GM12891 (cell line): Measurements from ENCODE around the gene EHMT2.

Experiments used
- DNase-seq: peaks from one replicate; pipeline ENCODE4 v3.0.0; 2011; ENCODE audit warnings: low spot score; ENCODE audit not compliant: insufficient read length
- FAIRE-seq: peaks from 2 replicates; lab custom pipeline; 2011; peaks lifted over from hg19 to GRCh38; lab: Jason Lieb, UNC
- PAX5 ChIP-seq: IDR thresholded peaks from 2 replicates; pipeline ENCODE4 v1.6.1; 2011; ENCODE audit warnings: low read length, moderate library complexity, mild to moderate bottlenecking; ENCODE audit not compliant: insufficient read depth, severe bottlenecking
- POLR2A ChIP-seq: IDR thresholded peaks from 2 replicates; pipeline ENCODE4 v1.6.1; 2011; ENCODE audit warnings: low read depth, low read length, control low read depth
- POLR2AphosphoS5 ChIP-seq: IDR thresholded peaks from 2 replicates; pipeline ENCODE4 v1.6.1; 2011; ENCODE audit warnings: low read depth, low read length, control low read depth
- POU2F2 ChIP-seq: IDR thresholded peaks from 2 replicates; pipeline ENCODE4 v1.6.1; 2011; ENCODE audit warnings: low read depth, mild to moderate bottlenecking, control low read depth, low read length, moderate library complexity
- SPI1 ChIP-seq: IDR thresholded peaks from 2 replicates; pipeline ENCODE4 v1.6.1; 2011; ENCODE audit warnings: low read depth, low read length, control low read depth
- TAF1 ChIP-seq: IDR thresholded peaks from 2 replicates; pipeline ENCODE4 v1.6.1; 2011; ENCODE audit warnings: low read depth, low read length, control low read depth

Gene EHMT2

DNA sequence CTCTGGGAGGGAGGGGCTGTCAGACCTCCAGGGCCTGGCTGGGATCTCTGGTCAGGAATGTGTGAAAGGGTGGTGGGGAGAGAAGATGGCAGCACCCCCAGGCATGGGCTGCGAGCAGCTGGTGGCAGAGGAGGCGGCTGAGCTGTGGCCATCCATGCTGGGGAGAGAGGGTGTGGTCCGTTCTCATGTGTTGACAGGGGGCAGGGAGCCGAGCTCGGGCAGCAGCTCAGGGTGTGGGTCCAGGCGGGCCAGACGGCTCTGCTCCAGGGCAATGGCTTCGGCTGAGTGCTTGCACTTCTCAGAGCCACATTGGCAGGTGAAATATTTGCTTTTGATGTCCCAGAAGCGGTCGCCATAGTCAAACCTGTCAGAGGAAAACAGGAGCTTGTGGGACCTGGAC, 17.6 kb downstream of the EHMT2 start:
- TF ChIP-seq TAF1: no peak
- TF ChIP-seq SPI1: no peak
- TF ChIP-seq POU2F2: no peak
- TF ChIP-seq POLR2A: no peak
- no peak for TF ChIP-seq POLR2AphosphoS5
- no peak for TF ChIP-seq PAX5
- no peak for FAIRE-seq
- DNase-seq: no peak

- DNase-seq: no peak
- TF ChIP-seq POLR2A (no peak), POLR2AphosphoS5 (no peak), TAF1 (no peak), SPI1 (no peak), POU2F2 (no peak), PAX5 (no peak)
- FAIRE-seq: no peak
Measured at GRCh38 chr6:31879143-31879542, 18.4 kb downstream of the EHMT2 start.

GRCh38 chr6:31878726-31879125, 18.8 kb downstream of the EHMT2 start, which contains the start of gene SLC44A4:
TSS of gene SLC44A4 (minus strand) at chr6:31878997. CDS start at chr6:31878980, 17 bp downstream.
- FAIRE-seq: no peak
- DNase-seq: no peak
- TF ChIP-seq POLR2A: no peak
- no peak for TF ChIP-seq POLR2AphosphoS5
- no peak for TF ChIP-seq POU2F2
- TF ChIP-seq TAF1: no peak
- TF ChIP-seq PAX5: no peak
- no peak for TF ChIP-seq SPI1

DNA sequence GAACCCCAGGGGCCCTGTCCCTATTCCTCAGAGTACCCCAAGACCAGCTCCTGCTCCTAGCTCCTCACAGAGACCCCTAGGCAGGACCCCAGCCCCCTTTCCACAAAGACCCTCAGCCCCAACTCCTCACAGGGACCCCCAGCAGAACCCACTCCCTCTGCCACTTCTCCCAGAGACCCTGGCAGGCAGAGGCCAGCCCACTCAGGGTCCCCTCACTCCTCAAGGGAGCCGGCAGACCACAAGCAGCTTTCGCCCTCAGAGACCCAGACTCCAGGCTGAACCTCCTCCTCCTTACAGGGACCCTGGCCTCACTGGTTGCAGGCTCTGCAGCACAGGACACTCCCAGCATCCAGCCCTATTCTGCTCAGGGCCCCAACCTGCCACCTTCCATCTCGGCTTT, 19.3 kb downstream of the EHMT2 start:
- FAIRE-seq (no peak), DNase-seq (no peak)
- TF ChIP-seq POU2F2: no peak
- no peak for TF ChIP-seq PAX5
- no peak for TF ChIP-seq TAF1
- TF ChIP-seq SPI1: no peak
- no peak for TF ChIP-seq POLR2AphosphoS5

GRCh38 chr6:31877651-31878161, 19.8 kb downstream of the EHMT2 start:
- FAIRE-seq: no peak
- DNase-seq: no peak
- TF ChIP-seq SPI1: no peak
- no peak for TF ChIP-seq PAX5
- no peak for TF ChIP-seq TAF1
- no peak for TF ChIP-seq POLR2A
- TF ChIP-seq POLR2AphosphoS5: no peak
- TF ChIP-seq POU2F2: no peak

DNA sequence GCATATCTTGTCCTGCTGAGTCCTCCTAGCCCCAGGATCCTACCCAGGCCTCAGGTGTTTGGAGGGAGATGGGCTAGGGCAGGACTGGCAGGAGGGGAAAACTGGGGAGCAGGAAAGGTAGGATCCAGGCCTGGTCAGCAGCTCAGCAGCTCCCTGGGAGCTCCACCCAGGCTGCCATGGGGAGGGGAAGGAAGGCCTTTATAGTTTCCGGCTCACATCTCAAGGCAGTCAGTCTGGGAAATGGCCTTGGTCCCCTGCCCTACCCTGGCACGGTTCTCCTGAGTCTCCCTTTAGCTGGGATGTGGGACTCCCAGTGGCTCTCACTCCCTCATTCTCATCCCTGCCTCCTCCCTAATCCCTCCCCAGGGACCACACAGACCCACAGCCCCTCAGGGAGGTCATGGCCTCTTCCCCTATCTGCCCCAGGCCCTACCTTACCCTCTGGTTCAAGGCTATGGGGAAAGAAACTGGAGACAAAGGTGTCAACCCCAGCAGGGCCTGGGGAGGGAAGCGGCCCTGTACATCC, 20.3 kb downstream of the EHMT2 start:
- no peak for DNase-seq
- FAIRE-seq: no peak
- TF ChIP-seq PAX5 (no peak), POLR2AphosphoS5 (no peak), TAF1 (no peak), POLR2A (no peak), POU2F2 (no peak), SPI1 (no peak)

DNA sequence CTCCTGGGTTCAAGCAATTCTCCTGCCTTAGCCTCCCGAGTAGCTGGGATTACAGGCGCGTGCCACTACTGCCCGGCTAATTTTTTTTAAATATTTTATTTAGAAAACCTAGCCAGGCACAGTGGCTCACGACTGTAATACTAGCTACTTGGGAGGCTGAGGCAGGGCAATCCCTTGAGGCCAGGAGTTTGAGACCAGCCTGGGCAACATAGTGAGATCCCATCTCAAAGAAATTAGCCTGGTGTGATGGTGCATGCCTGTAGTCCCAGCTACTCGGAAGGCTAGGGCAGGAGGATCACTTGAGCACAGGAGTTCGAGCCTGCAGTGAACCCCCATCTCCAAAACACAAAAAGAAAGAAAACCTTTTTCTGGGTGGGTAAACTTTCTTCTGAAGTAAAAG, 21.1 kb downstream of the EHMT2 start:
- TF ChIP-seq POU2F2: no peak
- no peak for TF ChIP-seq SPI1
- TF ChIP-seq TAF1: no peak
- TF ChIP-seq PAX5: no peak
- TF ChIP-seq POLR2AphosphoS5: no peak
- no peak for TF ChIP-seq POLR2A
- no peak for FAIRE-seq
- DNase-seq: no peak

GRCh38 chr6:31875877-31876276, 21.6 kb downstream of the EHMT2 start:
- no peak for FAIRE-seq
- DNase-seq: no peak
- TF ChIP-seq PAX5: no peak
- no peak for TF ChIP-seq SPI1
- TF ChIP-seq POLR2A: no peak
- no peak for TF ChIP-seq POLR2AphosphoS5
- TF ChIP-seq TAF1: no peak
- TF ChIP-seq POU2F2: no peak

DNA sequence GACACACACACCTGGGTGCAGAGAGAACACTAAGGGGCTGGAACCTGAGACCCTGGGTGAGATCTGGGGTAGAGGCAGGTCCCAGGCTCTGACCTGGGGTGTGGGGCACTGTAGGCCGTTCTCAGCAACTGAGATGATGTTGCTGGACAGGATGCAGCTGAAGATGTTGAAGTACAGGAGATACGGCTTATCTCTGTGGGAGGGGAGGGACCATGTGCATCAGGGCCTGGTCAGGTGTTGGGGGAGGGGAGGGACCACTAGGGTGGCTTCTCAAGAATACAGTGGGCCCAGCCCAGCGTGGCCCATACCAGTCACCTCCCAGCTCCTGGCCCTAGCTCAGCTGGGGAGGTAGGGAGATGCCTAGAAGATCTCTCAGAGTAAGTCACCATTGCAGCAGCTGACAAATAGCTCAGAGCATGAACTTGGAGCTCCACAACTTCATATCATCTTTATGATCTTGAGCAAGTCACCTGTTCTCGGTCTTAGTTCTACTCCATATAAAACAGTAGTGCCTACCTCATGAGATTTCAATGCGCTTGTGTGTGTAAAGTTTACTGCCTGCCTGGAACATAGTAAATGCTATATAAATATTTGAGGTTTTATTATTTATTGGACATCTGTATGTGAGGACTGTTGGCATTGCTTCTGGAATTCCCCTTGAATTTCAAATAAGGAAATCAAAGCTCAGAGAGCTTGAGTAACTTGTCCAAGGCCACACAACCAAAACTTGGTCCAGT, 22.5 kb downstream of the EHMT2 start:
- FAIRE-seq (no peak), DNase-seq (no peak)
- TF ChIP-seq POU2F2: no peak
- no peak for TF ChIP-seq SPI1
- no peak for TF ChIP-seq POLR2AphosphoS5
- no peak for TF ChIP-seq PAX5
- TF ChIP-seq POLR2A: no peak
- TF ChIP-seq TAF1: no peak
